CD14-positive monocyte (primary cell): ENCODE measurements around the gene SLC34A3. TPM values are rescaled to one million over a fixed set of nuclear protein-coding genes. Genes with fewer than 3 reads are reported as not detected.

Experiments
- DNase-seq, 3 donors: peaks; one replicate each; pipeline ENCODE4 v3.0.0-alpha.2; 2011 to 2022
- H2AFZ ChIP-seq: 2 replicates; pipeline ENCODE4 v1.6.0; 2012; ENCODE audit warnings: mild to moderate bottlenecking, low read depth, low read length, inconsistent platforms; ENCODE audit not compliant: insufficient read depth, poor library complexity, severe bottlenecking
- H3K27ac ChIP-seq, 2 donors: 1 replicate in 1 of 2; 2 replicates in 1 of 2; pipeline ENCODE4 v1.5.1; 2012 to 2013; ENCODE audit warnings: low read length in 2 of 2, control low read depth in 1 of 2, inconsistent platforms in 1 of 2, low read depth in 1 of 2, mild to moderate bottlenecking in 1 of 2
- H3K27me3 ChIP-seq, 2 donors: one replicate each; pipeline versions ENCODE4 v1.6.0 to v1.6.1; 2011 to 2013; ENCODE audit warnings: low read length in 2 of 2; ENCODE audit not compliant: control insufficient read depth in 2 of 2, insufficient read depth in 2 of 2
- H3K36me3 ChIP-seq, 2 donors: replicated peaks in 1 of 2; 1 replicate in 1 of 2; 2 replicates in 1 of 2; pipeline versions ENCODE4 v1.5.1 to v1.6.1; 2012 to 2013; ENCODE audit warnings: low read length in 2 of 2, control low read depth in 1 of 2, inconsistent platforms in 1 of 2, mild to moderate bottlenecking in 1 of 2; ENCODE audit not compliant: insufficient read depth in 2 of 2, control insufficient read depth in 1 of 2
- H3K4me1 ChIP-seq, 2 donors: 1 replicate in 1 of 2; 2 replicates in 1 of 2; pipeline versions ENCODE4 v1.5.1 to v1.6.1; 2012 to 2013; ENCODE audit warnings: low read length in 2 of 2, control low read depth in 1 of 2, inconsistent platforms in 1 of 2, mild to moderate bottlenecking in 1 of 2, moderate library complexity in 1 of 2; ENCODE audit not compliant: insufficient read depth in 2 of 2, control insufficient read depth in 1 of 2
- H3K4me2 ChIP-seq: replicated peaks from 2 replicates; pipeline ENCODE3; 2012; ENCODE audit warnings: low read length, moderate library complexity, mild to moderate bottlenecking; ENCODE audit not compliant: poor library complexity, severe bottlenecking; ENCODE audit errors: extremely low read depth
- H3K4me3 ChIP-seq, 3 experiments: fragments of 200-600 bp in 1 of 3; sonication (generic) in 1 of 3; replicated peaks in 1 of 3; 1 replicate in 2 of 3; 2 replicates in 1 of 3; pipeline ENCODE4 v1.5.1; 2011 to 2013; ENCODE audit warnings: low read length in 3 of 3, mild to moderate bottlenecking in 3 of 3, control low read depth in 2 of 3, low read depth in 2 of 3, inconsistent platforms in 1 of 3, moderate library complexity in 1 of 3
- H3K79me2 ChIP-seq: 2 replicates; pipeline ENCODE4 v1.6.0; 2012; ENCODE audit warnings: mild to moderate bottlenecking, control low read depth, inconsistent platforms, low read length, moderate library complexity; ENCODE audit not compliant: insufficient read depth
- H3K9ac ChIP-seq: 2 replicates; pipeline ENCODE4 v1.6.0; 2017; ENCODE audit warnings: low read length, mild to moderate bottlenecking; ENCODE audit not compliant: insufficient read depth, poor library complexity, severe bottlenecking
- H3K9me3 ChIP-seq, 2 donors: replicated peaks in 1 of 2; 1 replicate in 1 of 2; 2 replicates in 1 of 2; pipeline versions ENCODE4 v1.5.1 to v1.6.1; 2012 to 2013; ENCODE audit warnings: low read length in 2 of 2, control low read depth in 1 of 2; ENCODE audit not compliant: control insufficient read depth in 1 of 2, insufficient read depth in 1 of 2
- H4K20me1 ChIP-seq: 2 replicates; pipeline ENCODE4 v1.6.0; 2012; ENCODE audit warnings: mild to moderate bottlenecking, low read length, control low read depth, moderate library complexity; ENCODE audit not compliant: insufficient read depth
- H3K27ac Mint-ChIP-seq, 7 donors: one replicate each; pipeline ENCODE4 v1.8.0; 2020; ENCODE audit warnings: mild to moderate bottlenecking in 7 of 7, mixed read lengths in 7 of 7, moderate library complexity in 6 of 7, inconsistent platforms in 2 of 7
- H3K27me3 Mint-ChIP-seq, 3 donors: one replicate each; pipeline ENCODE4 v1.8.0; 2021 to 2022; ENCODE audit warnings: low read depth in 3 of 3, mild to moderate bottlenecking in 3 of 3, mixed read lengths in 3 of 3, moderate library complexity in 3 of 3, inconsistent platforms in 1 of 3
- H3K36me3 Mint-ChIP-seq, 2 donors: one replicate each; pipeline ENCODE4 v1.8.0; 2020; ENCODE audit warnings: mixed read lengths in 2 of 2, inconsistent platforms in 1 of 2, mild to moderate bottlenecking in 1 of 2
- H3K4me1 Mint-ChIP-seq: one replicate; pipeline ENCODE4 v1.8.0; 2020; ENCODE audit warnings: mild to moderate bottlenecking, mixed read lengths
- H3K4me3 Mint-ChIP-seq, 2 donors: one replicate each; pipeline ENCODE4 v1.8.0; 2020; ENCODE audit warnings: mild to moderate bottlenecking in 2 of 2, mixed read lengths in 2 of 2, moderate library complexity in 1 of 2
- H3K9me3 Mint-ChIP-seq, 7 donors: one replicate each; pipeline ENCODE4 v1.8.0; 2020 to 2022; ENCODE audit warnings: mixed read lengths in 7 of 7, mild to moderate bottlenecking in 6 of 7, moderate library complexity in 6 of 7, inconsistent platforms in 2 of 7
- WGBS: methylation state at CpG from one replicate; pipeline ENCODE4 v1.1.5; 2013; ENCODE audit warnings: missing lambda C conversion rate; ENCODE audit not compliant: insufficient coverage; 5-methylcytosine and 5-hydroxymethylcytosine counted together
- intact Hi-C, 2 donors: fragments of 100-400 bp; cut with micrococcal nuclease; formaldehyde crosslinking; loops; one replicate each; pipeline versions ENCODE4 v1.15.0 to v1.15.1; 2023
- polyA plus RNA-seq, 3 donors: library from polyadenylated mRNA; depleted of rRNA in 1 of 3; unstranded in 2 of 3; stranded (reverse) in 1 of 3; fragments of 300-500 nt in 2 of 3; fragments of >200 nt in 1 of 3; fragmentation: Illumina TruSeq in 2 of 3; gene quantifications; 1 replicate in 2 of 3; 2 replicates in 1 of 3; pipeline ENCODE4 v1.2.3, GENCODE V29; 2012 to 2021
- TF ChIP-seq, protein P1 (sequence below): fragments of 200-600 bp; IDR thresholded peaks from one replicate; pipeline ENCODE4 v1.8.0; 2022; ENCODE audit warnings: antibody characterized with exemption, mild to moderate bottlenecking

Gene SLC34A3
- polyA plus RNA-seq, 3 donors: not detected

DNA sequence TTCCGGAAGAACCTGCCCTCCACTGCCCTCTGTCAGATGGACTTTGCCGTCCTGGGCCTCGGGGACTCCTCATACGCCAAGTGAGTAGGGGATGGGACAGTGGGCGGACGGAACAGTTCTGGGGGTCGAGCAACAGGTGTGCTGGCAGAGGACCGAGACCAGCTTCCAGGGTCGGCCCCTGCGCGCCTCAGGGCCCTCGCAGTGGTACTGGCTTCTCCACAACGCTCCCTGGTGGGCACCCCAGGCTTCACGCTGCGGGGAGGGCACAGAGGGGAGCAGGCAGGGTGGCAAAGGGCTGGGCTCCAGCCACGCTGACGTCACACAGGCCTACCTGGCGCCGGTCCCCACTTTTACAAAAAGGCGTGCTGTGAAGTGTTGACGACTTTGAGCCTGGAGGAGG is 18.2 kb upstream of the SLC34A3 start:
- no peaks in the 10 kb centered on the region for H3K9me3 ChIP-seq
- H2AFZ ChIP-seq: no peak overlapping the region
- H3K36me3 ChIP-seq: peaks cover 34 to 54% of the 10 kb centered on the region in 2 donors
- Mint-ChIP-seq H3K9me3 (no peaks in the 10 kb centered on the region), H3K27ac (no peak overlapping the region), H3K4me1 (peaks cover under 1% of the 10 kb centered on the region), H3K4me3 (no peak overlapping the region), H3K36me3 (peaks cover 31 to 64% of the 10 kb centered on the region in 2 donors), H3K27me3 (peaks cover 0 to 4% (median 0%) of the 10 kb centered on the region in 3 donors)
- peaks cover 0 to 8% of the 10 kb centered on the region in 2 donors for H3K4me1 ChIP-seq
- no peaks in the 10 kb centered on the region for H4K20me1 ChIP-seq
- no peak overlapping the region for H3K4me3 ChIP-seq
- DNase-seq: no peak
- 95% methylated on average over 21 of the region's 21 CpGs for WGBS
- H3K9ac ChIP-seq: no peak overlapping the region
- TF ChIP-seq, protein P1, sequence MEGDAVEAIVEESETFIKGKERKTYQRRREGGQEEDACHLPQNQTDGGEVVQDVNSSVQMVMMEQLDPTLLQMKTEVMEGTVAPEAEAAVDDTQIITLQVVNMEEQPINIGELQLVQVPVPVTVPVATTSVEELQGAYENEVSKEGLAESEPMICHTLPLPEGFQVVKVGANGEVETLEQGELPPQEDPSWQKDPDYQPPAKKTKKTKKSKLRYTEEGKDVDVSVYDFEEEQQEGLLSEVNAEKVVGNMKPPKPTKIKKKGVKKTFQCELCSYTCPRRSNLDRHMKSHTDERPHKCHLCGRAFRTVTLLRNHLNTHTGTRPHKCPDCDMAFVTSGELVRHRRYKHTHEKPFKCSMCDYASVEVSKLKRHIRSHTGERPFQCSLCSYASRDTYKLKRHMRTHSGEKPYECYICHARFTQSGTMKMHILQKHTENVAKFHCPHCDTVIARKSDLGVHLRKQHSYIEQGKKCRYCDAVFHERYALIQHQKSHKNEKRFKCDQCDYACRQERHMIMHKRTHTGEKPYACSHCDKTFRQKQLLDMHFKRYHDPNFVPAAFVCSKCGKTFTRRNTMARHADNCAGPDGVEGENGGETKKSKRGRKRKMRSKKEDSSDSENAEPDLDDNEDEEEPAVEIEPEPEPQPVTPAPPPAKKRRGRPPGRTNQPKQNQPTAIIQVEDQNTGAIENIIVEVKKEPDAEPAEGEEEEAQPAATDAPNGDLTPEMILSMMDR: no peak
- intact Hi-C loops: no loop called here
- peaks cover 2% of the 10 kb centered on the region for H3K79me2 ChIP-seq
- no peak overlapping the region for H3K4me2 ChIP-seq
- H3K27ac ChIP-seq: no peak overlapping the region
- H3K27me3 ChIP-seq: no peaks in the 10 kb centered on the region

DNA sequence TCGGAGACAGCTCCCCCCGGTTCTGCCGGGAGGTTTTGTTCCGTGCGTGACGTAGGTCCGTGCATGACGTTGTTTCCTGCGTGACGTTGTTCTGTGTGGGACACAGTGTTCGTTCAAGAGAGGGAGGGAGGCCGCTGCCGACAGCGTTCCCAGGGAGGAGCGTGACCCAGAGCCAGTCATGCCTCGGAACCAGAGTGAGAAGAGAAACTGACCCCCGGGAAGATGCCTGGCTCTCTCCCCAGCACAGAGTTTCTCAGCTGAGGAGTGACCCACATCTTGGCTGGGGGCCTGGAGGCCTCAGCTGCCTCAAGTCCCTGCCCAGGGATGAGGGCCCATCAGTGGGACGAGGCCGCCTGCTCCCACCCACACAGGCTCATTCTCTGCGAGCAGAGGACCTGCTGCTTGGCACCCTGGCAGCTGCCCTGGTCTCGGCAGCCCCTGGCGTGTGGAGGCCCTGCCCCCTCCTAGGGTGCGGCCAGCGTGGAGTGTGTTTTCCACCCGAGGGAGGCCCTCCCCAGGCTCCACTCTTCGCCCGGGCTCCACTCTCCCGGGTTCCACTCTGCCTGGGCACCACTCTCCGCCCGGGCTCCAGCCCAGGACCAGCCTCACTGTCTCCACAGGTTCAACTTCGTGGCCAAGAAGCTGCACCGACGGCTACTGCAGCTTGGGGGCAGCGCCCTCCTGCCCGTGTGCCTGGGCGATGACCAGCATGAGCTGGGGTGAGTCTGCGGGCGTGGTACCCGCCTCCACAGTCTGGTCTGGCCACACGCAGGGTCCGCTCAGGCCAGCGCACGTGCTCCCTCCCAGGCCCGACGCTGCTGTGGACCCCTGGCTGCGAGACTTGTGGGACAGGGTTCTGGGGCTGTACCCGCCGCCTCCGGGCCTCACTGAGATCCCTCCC is 17.3 kb upstream of the SLC34A3 start:
- intact Hi-C loops: no loop called here
- Histone ChIP-seq H3K4me1 (peaks cover 0 to 10% of the 10 kb centered on the region in 2 donors), H3K36me3 (peaks cover 34 to 52% of the 10 kb centered on the region in 2 donors), H3K27me3 (no peaks in the 10 kb centered on the region), H3K4me3 (no peak overlapping the region), H2AFZ (no peak overlapping the region), H3K9ac (no peak overlapping the region), H3K4me2 (no peak overlapping the region), H3K79me2 (no peaks in the 10 kb centered on the region), H3K9me3 (no peaks in the 10 kb centered on the region), H4K20me1 (no peaks in the 10 kb centered on the region), H3K27ac (no peak overlapping the region)
- Mint-ChIP-seq H3K36me3 (peaks cover 27 to 58% of the 10 kb centered on the region in 2 donors), H3K27ac (peak overlapping the region in 1 of 7 donors; percentile 50), H3K4me1 (peaks cover under 1% of the 10 kb centered on the region), H3K27me3 (peaks cover 0 to 4% (median 0%) of the 10 kb centered on the region in 3 donors), H3K9me3 (no peaks in the 10 kb centered on the region), H3K4me3 (no peak overlapping the region)
- no peak for DNase-seq
- TF ChIP-seq, protein P1: peak; percentile 9
- 93% methylated on average over 49 of the region's 49 CpGs for WGBS
